HG03469 (cell line): ENCODE data around the gene POP7.
A peak's percentile ranks its signal among the peaks of the same experiment; 100 is the strongest.
"Not testable (repeated sequence)": the region's sequence is repeated elsewhere in the genome, so short reads cannot be mapped to it uniquely, and the experiment has no call there.

ENCODE experiments used
- ATAC-seq: cut with Tn5 transposase; IDR thresholded peaks from one replicate; pipeline ENCODE4 v1.9.1; 2021; ENCODE audit warnings: mild to moderate bottlenecking, moderate library complexity, moderate number of reproducible peaks; ENCODE audit not compliant: unreplicated experiment

The POP7 gene

DNA sequence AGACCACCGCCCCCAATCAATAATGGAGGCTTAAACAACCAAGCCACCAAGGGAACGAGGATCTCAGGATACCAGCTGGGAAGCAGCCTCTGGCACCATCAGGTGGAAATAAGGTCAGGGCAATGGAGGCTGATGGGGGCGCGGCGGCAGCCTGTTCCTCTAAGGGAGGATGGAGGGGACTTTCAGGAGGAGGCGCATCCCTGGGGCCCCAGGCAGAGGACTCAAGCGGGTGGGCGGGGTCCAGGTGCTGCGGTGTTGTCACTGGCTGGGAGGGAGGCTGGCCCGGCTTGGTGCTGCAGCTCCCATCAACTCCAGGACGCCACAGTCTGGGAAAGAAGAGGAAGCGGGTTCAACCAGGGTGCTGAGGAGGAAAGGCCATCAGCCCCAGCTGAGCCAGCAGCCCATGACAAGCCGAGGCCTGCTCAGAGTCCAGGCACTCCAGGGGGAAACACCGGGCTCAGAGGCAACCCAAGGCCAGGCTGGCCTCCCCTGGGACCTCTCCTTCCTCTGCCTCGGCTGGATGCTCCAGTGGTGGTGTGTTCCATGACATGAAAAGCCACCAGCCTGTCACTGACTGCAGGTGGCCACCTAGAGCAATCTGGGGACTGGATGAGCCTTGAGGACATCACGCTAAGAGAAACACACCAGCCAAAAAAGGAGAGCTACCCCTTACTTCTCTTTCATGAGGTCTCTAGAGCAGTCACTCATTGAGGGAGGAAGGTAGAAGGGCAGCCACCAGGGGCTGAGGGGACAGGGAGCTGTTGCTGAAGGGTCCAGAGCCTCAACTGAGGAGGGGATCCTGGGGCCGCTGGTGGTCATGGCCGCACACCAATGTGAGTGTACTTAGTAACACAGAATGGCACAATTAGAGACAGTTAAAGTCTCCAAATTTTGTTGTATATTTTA is 16.4 kb upstream of the POP7 start:
- ATAC-seq: no peak

DNA sequence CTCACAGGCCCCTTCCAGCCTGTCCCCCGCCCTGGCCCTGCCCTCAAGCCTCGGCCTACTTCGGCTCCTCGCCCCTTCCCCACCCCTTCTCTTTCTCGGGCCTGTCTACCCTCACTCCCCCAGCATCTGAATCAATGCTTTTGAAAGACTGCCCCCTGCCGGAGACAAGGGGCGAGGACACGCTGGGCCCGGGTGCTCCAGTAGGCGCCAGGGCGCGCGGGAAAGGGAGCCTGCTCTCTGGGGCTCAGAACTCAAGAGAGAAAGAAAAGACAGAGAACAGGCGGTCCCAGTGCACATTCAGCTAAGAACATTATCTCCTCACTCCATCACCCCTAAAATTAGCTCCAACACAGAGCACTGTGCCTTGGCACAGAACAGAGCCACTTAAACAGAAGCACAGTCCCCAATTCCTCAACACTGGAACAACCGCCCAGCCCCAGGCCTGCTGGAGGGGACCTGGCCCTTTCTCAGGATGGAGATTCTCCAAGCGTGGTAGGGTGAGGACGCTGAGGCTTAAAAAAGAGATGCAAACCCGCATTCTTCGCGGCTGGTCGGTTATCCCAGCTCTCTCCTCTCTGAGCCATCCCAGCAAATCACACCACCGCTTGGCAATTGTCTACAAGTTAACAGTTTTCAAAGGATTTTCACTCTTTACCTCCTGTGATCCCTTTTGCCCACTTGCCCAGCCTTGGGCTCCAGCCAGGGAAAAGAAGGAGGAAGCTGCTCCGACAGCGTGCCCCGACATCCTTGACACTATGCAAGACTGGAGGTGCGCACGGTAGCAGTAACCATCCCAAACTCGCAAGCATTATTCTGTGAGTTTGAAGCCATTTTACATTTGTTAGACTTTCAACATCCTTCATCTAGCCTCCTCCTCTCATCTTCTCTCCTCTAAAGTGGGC is 14.0 kb upstream of the POP7 start:
- ATAC-seq: no peak

DNA sequence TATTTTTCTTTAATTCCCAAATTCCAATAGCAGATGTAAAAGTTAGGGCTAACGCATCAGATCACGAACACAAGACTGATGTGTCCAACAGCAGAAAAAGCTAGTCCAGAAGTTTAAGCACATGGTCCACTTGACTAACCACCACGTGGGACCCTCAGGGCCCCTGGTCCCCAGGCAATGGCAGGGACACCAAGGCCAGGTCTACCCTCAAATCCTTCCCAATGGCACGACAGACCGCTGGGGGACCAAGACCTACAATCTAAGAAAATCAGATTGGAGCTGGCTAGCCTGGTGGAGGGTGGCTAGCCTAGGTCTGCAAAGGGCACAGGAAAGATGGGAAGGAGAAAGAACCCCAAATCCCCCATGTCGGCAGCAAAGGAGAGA is 13.4 kb upstream of the POP7 start:
- no peak for ATAC-seq

DNA sequence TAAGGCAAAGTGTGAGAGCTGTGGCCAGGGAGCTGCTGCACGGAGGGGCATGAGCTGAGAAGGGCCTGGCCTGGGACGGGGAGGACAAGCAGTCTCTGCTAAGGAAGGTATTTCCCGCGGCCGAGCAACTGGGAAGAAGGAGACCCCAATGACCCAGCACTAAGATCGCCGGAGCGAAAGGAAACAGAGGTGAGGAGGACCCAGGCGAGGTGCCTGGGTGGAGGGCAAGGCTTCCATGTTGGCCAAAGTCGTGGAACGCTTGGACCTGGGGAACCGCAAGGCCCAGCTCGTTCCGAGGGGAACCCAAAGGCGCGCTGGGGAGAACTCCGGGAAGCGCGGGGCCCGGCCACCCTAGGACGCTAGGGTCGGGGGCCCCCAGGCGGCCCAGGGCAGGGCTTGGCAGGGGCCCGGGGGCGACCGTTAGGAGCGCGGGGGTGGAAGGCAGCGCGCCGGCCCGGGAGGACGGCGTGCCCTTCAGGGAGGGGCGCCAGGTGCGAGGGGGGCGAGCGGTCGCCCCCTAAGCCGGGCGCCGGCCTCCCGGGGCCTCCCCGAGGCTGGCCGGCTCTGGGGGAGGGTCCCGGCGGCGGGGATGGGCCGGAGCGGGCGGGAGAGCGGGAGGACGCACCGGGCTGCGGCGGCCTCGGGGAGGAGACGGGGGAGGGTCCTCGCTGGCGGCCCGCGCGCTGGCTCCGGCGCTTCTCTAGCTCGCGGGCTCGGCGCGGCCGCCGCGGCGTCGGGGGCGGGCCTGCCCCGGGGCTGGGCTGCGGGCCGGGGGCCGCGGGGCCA is 12.4 kb upstream of the POP7 start:
- no peak for ATAC-seq

DNA sequence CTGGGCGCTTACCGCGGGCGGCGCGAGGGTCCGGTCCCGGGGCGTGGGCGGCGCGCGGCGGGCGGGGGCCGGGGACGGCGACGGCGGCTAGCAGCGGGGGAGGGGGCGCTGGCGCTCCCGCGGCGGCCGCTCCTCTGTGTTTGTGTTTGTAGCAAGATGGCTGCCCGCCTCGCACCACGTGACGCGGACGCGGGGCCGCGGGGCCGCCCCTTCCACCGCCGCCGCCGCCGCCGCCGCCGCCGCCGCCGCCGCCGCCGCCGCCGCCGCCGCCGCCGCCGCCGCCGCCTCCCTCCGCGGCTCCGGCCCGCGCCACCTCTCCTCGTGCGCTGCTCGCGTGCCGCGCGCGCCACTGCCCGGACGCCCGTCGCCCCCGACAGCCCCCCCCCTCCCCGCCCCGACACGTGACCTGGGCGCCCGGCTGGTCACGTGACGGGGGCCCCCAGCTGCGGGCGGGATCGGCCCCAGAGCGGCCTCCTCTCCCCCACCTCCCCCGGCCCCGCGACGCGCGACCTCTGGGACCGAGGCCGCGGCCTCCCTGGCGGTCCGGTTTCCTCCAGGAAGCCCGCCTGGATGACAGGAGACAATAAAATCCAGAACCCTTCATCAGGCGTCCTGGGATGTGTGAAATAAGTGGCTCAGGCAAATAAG is 11.7 kb upstream of the POP7 start, which contains the start of gene GIGYF1:
TSS of gene GIGYF1 (minus strand) at position 153 of the 648 bp plus-strand sequence. CDS start 6,012 bp downstream, outside the sequence.
- ATAC-seq: no peak

DNA sequence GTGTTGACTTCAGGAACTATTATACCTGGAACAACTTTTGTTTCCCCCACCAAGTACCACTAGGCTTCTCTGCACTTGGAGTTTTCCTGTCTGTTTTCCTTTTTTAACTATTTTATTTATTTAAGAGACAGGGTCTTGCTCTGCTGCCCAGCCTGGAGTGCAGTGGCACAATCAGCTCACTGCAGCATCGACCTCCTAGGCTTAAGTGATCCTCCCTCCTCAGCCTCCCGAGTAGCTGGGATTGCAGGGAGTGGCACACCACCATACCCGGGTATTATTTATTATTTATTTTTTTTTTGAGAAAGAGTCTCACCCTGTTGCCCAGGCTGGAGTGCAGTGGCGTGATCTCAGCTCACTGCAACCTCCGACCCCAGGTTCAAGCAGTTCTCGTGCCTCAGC is 9.8 kb upstream of the POP7 start:
- ATAC-seq: no peak

DNA sequence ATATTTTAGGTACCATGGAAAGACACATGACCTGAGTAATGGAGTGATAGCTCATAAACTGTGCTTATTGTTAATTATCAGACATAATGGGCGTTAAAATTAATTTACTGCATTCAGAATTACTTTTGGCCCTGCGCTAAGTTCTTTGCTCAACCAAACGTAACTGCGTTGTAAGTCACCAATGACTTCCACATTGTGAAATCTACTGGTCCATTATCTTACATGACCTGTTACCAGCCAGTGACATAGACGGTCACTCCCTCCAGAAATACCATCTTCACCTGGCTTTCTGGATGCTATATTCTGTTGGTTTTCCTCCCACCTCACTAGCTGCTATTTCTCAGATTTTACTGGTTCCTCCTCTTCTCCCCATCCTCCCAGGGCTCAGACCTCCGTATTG is 6.9 kb upstream of the POP7 start:
- no peak for ATAC-seq

DNA sequence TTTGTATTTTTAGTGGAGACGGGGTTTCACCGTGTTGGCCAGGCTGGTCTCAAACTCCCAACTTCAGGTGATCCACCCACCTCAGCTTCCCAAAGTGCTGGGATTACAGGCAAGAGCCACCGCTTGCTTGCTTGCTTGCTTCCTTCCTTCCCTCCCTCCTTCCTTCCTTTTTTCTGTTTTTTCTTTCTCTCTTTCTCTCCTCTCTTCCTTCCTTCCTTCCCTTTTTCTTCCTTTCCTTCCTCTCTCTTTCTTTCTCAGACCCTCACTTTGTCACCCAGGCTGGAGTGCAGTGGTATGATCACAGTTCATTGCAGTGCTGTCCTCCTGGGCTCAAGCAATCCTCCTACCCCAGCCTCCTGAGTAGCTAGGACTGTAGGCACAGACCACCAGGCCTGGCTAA is 4.8 kb upstream of the POP7 start:
- not testable (repeated sequence) for ATAC-seq

DNA sequence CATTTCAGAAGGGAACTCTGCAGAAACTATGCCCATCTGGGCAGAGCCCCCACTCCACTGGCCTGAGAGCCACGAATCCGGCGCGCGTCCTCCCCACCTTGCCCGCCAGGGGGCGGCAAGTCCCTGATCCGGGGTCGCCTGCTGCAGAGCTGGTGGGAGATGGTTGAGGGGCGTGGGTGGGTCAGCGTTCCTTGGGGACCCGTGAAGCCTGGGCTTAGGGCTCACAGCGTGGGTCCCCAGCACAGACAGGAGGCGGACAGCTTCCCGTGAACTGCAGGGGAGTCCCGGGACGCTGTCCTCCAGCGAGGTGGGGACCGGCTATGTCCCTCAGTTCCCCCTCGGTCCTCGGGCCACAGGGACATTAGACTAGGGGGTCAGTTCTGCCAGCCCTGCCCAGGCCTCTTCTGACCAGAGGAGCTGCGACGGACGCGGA is 585 bp upstream of the POP7 start:
- peak; percentile 23 for ATAC-seq

DNA sequence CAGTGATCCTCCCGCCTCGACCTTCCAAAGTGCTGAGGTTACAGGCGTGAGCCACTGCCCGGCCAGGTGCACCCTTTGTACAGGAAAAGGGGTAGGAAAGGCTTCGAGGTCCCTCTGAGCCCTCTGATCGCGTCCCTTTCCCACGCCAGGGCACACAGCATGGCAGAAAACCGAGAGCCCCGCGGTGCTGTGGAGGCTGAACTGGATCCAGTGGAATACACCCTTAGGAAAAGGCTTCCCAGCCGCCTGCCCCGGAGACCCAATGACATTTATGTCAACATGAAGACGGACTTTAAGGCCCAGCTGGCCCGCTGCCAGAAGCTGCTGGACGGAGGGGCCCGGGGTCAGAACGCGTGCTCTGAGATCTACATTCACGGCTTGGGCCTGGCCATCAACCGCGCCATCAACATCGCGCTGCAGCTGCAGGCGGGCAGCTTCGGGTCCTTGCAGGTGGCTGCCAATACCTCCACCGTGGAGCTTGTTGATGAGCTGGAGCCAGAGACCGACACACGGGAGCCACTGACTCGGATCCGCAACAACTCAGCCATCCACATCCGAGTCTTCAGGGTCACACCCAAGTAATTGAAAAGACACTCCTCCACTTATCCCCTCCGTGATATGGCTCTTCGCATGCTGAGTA is 871 bp downstream of the POP7 start:
- ATAC-seq: no peak

DNA sequence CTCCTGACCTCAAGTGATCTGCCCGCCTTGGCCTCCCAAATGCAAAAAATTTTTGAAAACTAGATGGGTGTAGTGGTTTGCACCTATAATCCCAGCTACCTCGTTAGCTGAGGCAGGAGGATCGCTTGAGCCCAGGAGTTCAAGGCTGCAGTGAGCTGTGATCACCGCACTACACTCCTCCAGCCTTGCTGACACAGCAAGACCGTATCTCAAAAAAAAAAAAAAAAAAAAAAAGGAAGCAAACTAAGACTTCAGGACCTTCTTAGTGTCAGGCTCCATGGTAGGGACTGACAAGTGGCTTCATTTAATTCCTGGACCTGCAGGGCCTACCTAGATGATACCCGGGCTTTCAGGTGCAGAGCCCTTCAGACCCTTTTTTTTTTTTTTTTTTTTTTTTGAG is 2.5 kb downstream of the POP7 start:
- no peak for ATAC-seq

DNA sequence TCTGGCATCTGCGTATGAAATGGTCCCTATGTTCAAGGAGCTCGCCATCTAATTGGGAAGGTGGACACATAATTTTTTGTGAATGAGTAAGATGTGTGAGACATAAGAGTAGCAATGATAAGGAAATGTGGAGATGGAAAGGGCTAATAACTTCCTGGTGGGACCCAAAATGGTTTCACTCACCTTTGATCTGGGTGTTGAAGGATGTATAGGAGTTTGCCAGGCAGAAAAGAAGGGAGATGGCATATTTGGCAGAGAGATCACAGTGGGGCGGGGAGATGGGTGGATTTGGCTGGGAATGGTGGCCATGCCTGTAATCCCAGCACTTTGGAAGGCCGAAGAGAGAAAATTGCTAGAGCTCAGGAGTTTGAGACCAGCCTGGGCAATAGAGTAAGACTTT is 4.5 kb downstream of the POP7 start:
- ATAC-seq: no peak

DNA sequence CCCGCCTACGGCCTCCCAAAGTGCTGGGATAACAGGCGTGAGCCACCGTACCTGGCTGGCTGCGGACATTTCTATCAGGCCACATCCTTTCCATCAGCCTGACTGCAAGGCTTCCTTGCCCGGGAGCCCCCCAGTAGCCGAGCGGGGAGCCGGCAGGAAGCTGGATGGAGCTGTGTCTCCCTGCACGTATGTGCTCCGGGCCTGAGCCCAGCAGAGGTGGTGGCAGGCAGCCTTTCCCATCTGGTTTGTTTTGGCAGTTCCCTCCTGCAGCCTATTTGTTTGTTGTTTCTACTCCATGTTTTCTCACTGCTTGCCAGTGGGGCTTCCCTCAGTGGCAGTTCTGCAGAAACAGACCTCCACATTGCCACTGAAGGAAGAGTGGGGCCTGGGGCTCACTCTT is 5.4 kb downstream of the POP7 start:
- ATAC-seq: no peak

DNA sequence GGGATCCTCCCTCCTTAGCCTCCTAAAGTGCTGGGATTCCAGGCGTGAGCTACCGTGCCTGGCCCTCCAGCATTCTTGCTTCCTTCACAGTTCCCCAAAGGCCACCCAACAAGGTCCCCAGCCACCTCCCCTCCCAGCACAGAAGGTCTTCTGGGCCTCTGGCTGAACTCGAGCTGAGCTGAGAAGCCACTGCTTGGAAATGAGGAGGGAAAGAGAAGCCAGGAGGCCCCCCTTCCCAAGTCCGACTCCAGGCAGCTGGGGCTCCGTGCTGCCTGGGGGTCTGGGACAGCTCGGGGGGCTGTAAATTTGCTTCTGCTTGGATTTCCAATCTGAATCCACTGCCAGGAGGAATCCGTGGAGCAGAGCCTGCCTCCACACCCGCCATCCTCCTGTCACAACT is 8.8 kb downstream of the POP7 start:
- ATAC-seq: no peak

DNA sequence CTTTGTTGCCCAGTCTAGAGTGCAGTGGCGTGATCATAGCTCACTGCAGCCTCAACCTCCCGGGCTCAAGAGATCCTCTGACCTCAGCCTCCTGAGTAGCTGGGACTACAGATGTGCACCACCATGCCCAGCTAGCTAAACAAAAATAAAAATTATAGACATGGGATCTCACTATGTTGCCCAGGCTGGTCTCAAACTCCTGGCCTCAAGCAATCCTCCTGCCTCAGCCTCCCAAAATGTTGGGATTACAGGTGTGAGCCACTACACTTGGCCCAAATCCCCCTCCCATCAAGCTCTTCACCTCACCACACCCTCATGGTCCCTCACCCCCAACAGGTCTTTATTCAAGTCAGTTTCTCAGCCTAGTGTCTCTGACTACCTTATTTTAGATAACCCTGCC is 11.2 kb downstream of the POP7 start:
- ATAC-seq: not testable (repeated sequence)

DNA sequence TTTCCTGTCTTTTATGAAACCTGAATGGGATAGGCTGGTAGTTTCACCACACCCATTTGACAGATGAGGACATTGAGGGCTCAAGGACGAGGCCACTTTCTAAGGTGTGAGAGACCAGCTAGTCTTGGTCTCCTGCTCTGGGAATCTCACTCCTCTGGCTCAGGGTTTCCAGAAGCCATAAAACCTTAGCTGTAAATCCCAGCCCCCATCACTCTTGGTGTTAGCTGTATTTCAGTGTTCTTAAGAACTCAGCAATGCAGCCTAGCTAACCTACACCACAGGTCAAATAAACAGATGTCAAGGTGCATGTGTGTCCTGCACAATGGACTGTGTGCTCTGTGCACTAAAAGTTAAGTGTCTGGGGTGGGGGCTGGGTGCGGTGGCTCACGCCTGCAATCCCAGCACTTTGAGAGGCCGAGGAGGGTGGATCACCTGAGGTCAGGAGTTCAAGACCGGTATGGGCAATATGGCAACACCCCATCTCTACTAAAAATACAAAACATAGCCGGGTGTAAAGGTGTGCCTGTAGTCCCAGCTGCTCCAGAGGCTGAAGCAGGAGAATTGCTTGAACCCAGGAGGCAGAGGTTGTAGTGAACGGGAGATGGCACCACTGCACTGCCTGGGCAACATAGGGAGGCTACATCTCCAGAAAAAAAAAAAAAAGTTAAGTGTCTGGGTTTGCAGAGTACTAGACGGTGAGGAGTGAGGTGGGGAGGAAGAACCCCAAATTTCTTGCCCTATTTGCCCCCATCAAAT is 13.8 kb downstream of the POP7 start:
- no peak for ATAC-seq

DNA sequence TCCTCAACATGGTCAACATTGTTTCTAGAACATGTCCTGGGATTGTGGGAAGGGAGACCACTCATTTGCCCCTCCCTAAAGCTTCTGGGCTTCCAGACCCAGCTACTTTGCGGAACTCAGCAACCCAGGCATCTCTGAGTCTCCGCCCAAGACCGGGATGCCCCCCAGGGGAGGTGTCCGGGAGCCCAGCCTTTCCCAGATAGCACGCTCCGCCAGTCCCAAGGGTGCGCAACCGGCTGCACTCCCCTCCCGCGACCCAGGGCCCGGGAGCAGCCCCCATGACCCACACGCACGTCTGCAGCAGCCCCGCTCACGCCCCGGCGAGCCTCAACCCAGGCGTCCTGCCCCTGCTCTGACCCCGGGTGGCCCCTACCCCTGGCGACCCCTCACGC is 14.4 kb downstream of the POP7 start, which contains the start of gene EPO:
TSS of gene EPO (plus strand) at position 190 of the 392 bp plus-strand sequence. CDS start 513 bp downstream, outside the sequence.
- ATAC-seq: no peak

DNA sequence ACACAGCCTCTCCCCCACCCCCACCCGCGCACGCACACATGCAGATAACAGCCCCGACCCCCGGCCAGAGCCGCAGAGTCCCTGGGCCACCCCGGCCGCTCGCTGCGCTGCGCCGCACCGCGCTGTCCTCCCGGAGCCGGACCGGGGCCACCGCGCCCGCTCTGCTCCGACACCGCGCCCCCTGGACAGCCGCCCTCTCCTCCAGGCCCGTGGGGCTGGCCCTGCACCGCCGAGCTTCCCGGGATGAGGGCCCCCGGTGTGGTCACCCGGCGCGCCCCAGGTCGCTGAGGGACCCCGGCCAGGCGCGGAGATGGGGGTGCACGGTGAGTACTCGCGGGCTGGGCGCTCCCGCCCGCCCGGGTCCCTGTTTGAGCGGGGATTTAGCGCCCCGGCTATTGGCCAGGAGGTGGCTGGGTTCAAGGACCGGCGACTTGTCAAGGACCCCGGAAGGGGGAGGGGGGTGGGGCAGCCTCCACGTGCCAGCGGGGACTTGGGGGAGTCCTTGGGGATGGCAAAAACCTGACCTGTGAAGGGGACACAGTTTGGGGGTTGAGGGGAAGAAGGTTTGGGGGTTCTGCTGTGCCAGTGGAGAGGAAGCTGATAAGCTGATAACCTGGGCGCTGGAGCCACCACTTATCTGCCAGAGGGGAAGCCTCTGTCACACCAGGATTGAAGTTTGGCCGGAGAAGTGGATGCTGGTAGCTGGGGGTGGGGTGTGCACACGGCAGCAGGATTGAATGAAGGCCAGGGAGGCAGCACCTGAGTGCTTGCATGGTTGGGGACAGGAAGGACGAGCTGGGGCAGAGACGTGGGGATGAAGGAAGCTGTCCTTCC is 15.0 kb downstream of the POP7 start:
- ATAC-seq: no peak
